HL-60 (cell line): ENCODE results near the gene COX20.

Experiments
- POLR2AphosphoS5 ChIP-seq: IDR thresholded peaks from 2 replicates; pipeline ENCODE4 v1.6.1; 2012; ENCODE audit warnings: low read depth
- SPI1 ChIP-seq: IDR thresholded peaks from 2 replicates; pipeline ENCODE4 v1.6.1; 2012; ENCODE audit warnings: low read depth, mild to moderate bottlenecking, borderline replicate concordance
- TF ChIP-seq, protein P1 (sequence below): IDR thresholded peaks from one replicate; pipeline ENCODE4 v1.5.1; 2011; ENCODE audit warnings: low read length, control low read depth, inconsistent platforms; ENCODE audit not compliant: insufficient read depth
- TF ChIP-seq, protein P2 (sequence below): IDR thresholded peaks from 2 replicates; pipeline ENCODE4 v1.6.1; 2012; ENCODE audit warnings: low read depth; ENCODE audit not compliant: insufficient replicate concordance

DNA sequence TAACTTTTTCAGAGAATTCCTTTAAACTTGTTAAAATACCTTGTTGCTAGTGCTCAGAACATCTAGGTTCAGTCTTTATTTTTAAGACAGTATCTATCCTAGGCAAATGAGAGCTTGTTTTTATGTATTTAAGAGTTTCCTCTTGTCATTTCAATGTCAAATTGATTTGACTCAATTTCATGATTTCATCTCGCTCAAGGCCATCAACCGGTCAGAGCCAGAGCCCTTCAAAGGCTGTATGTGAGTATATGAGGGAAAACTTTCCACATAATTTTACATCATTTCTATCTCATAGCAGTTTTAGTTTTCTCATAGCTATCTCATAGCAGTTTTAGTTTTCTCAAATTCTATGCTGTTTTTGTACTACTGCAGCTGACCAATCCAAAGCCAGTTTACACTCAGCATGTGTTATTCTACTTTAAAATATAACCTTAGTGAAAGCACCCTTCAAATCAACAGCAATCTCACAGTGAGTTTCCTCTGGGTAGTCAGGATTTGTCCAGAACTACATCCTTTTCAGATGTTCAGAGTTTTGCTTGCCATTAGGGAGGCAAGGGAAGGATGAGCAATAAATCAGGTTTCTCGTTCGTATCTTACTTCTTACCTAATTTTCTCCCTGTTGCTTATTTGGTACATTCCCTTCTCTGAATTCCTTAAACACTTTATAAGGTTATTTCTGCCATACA, 16.2 kb downstream of the COX20 start:
- TF ChIP-seq, protein P1, sequence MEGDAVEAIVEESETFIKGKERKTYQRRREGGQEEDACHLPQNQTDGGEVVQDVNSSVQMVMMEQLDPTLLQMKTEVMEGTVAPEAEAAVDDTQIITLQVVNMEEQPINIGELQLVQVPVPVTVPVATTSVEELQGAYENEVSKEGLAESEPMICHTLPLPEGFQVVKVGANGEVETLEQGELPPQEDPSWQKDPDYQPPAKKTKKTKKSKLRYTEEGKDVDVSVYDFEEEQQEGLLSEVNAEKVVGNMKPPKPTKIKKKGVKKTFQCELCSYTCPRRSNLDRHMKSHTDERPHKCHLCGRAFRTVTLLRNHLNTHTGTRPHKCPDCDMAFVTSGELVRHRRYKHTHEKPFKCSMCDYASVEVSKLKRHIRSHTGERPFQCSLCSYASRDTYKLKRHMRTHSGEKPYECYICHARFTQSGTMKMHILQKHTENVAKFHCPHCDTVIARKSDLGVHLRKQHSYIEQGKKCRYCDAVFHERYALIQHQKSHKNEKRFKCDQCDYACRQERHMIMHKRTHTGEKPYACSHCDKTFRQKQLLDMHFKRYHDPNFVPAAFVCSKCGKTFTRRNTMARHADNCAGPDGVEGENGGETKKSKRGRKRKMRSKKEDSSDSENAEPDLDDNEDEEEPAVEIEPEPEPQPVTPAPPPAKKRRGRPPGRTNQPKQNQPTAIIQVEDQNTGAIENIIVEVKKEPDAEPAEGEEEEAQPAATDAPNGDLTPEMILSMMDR, result no peak
- TF ChIP-seq, protein P2, sequence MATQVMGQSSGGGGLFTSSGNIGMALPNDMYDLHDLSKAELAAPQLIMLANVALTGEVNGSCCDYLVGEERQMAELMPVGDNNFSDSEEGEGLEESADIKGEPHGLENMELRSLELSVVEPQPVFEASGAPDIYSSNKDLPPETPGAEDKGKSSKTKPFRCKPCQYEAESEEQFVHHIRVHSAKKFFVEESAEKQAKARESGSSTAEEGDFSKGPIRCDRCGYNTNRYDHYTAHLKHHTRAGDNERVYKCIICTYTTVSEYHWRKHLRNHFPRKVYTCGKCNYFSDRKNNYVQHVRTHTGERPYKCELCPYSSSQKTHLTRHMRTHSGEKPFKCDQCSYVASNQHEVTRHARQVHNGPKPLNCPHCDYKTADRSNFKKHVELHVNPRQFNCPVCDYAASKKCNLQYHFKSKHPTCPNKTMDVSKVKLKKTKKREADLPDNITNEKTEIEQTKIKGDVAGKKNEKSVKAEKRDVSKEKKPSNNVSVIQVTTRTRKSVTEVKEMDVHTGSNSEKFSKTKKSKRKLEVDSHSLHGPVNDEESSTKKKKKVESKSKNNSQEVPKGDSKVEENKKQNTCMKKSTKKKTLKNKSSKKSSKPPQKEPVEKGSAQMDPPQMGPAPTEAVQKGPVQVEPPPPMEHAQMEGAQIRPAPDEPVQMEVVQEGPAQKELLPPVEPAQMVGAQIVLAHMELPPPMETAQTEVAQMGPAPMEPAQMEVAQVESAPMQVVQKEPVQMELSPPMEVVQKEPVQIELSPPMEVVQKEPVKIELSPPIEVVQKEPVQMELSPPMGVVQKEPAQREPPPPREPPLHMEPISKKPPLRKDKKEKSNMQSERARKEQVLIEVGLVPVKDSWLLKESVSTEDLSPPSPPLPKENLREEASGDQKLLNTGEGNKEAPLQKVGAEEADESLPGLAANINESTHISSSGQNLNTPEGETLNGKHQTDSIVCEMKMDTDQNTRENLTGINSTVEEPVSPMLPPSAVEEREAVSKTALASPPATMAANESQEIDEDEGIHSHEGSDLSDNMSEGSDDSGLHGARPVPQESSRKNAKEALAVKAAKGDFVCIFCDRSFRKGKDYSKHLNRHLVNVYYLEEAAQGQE, result no peak
- peak; percentile 49 for TF ChIP-seq POLR2AphosphoS5
- TF ChIP-seq SPI1, result no peak
